Immature natural killer cell (primary cell): ENCODE data around the gene SI. TPM values are rescaled to one million over a fixed set of nuclear protein-coding genes. Genes with fewer than 3 reads are reported as not detected.

Source experiments
- DNase-seq, 3 donors: peaks; one replicate each; pipeline ENCODE4 v3.0.0; 2022; ENCODE audit warnings: mixed read lengths in 1 of 3
- H3K27ac Mint-ChIP-seq, 6 donors: one replicate each; pipeline ENCODE4 v1.8.0; 2020; ENCODE audit warnings: mixed read lengths in 6 of 6, mild to moderate bottlenecking in 5 of 6, inconsistent platforms in 4 of 6, moderate library complexity in 3 of 6
- H3K27me3 Mint-ChIP-seq, 3 donors: one replicate each; pipeline ENCODE4 v1.8.0; 2020 to 2021; ENCODE audit warnings: low read depth in 3 of 3, mild to moderate bottlenecking in 3 of 3, mixed read lengths in 3 of 3, moderate library complexity in 3 of 3, inconsistent platforms in 1 of 3
- H3K36me3 Mint-ChIP-seq, 3 donors: one replicate each; pipeline ENCODE4 v1.8.0; 2020; ENCODE audit warnings: mixed read lengths in 3 of 3, inconsistent platforms in 2 of 3, mild to moderate bottlenecking in 2 of 3
- H3K4me1 Mint-ChIP-seq, 2 donors: one replicate each; pipeline ENCODE4 v1.8.0; 2020; ENCODE audit warnings: inconsistent platforms in 2 of 2, mild to moderate bottlenecking in 2 of 2, mixed read lengths in 2 of 2, moderate library complexity in 1 of 2
- H3K4me3 Mint-ChIP-seq, 5 donors: one replicate each; pipeline ENCODE4 v1.8.0; 2020; ENCODE audit warnings: mild to moderate bottlenecking in 5 of 5, mixed read lengths in 5 of 5, inconsistent platforms in 3 of 5, moderate library complexity in 3 of 5
- H3K9me3 Mint-ChIP-seq, 6 donors: one replicate each; pipeline ENCODE4 v1.8.0; 2020; ENCODE audit warnings: mild to moderate bottlenecking in 6 of 6, mixed read lengths in 6 of 6, inconsistent platforms in 4 of 6, moderate library complexity in 3 of 6
- polyA plus RNA-seq, 3 donors: library from polyadenylated mRNA; unstranded; fragments of 300-500 nt; fragmentation: Illumina TruSeq; gene quantifications; one replicate each; pipeline ENCODE4 v1.2.3, GENCODE V29; 2021

SI gene
- polyA plus RNA-seq, 3 donors from 2014 or later = not detected

DNA sequence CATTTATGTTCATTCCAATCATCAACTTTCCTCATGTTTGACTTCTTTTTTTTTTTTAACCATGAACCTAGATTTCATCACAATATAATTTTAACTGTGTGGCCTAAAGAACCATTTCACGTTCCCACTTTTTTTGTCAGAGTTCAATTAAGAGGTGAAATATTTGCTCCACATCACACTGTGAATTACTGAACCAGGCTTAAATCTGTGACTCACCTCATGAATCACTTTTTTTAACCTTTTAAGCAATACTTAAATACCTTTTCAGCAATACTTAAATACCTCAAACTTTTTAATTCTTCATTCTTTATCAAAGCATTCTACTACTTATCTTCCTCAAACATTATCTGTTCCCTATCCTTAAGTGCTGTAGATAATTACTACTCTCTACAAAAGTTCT lies 137.6 kb downstream of the SI start:
- DNase-seq = no peak
- Mint-ChIP-seq H3K27me3 (peaks cover 0 to 2% (median 0%) of the 10 kb centered on the region in 3 donors), H3K4me3 (no peak overlapping the region), H3K36me3 (peaks cover 0 to 3% (median 0%) of the 10 kb centered on the region in 3 donors), H3K27ac (no peak overlapping the region), H3K4me1 (no peaks in the 10 kb centered on the region), H3K9me3 (peaks cover 2 to 43% (median 22%) of the 10 kb centered on the region in 6 donors)

DNA sequence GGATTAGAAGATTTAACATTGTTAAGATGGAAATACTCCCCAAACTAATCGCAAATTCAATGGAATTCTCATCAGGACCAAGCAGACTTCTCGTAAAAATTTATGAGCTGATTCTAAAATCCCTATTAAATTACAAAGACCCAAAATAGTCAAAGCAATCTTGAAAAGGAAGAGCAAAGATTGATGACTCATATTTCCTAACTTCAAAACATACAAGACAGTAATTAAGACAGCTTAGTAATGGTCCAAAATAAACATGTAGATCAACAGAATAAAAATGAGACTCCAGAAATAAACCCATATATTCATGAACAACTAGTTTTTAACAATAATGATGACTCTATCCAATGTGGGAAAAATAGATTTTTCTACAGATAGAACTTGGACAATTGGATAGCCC lies 148.7 kb downstream of the SI start:
- Mint-ChIP-seq H3K9me3 (peaks cover 8 to 49% (median 31%) of the 10 kb centered on the region in 6 donors), H3K27me3 (peaks cover 0 to 3% (median 0%) of the 10 kb centered on the region in 3 donors), H3K4me3 (no peak overlapping the region), H3K36me3 (peaks cover 0 to 4% (median 0%) of the 10 kb centered on the region in 3 donors), H3K27ac (no peak overlapping the region), H3K4me1 (no peaks in the 10 kb centered on the region)
- DNase-seq = no peak

Other genes starting within 250 kb of the SI start
- gene SLITRK3, start 117.9 kb upstream of the SI start, polyA plus RNA-seq = not detected